Stimulated activated CD8-positive, alpha-beta memory T cell treated with anti-CD3 and anti-CD28 coated beads, Interleukin-7, amount 100 ng/mL, for 4 hours (primary cell): ENCODE measurements around the gene LSAMP.

Experiments used
- DNase-seq, 2 donors: peaks; one replicate each; pipeline ENCODE4 v3.0.0-alpha.2; 2020; ENCODE audit warnings: low read depth in 2 of 2

Gene LSAMP

GRCh38 chr3:116354382-116354781 lies 90.9 kb downstream of the LSAMP start:
- no peak for DNase-seq

DNA sequence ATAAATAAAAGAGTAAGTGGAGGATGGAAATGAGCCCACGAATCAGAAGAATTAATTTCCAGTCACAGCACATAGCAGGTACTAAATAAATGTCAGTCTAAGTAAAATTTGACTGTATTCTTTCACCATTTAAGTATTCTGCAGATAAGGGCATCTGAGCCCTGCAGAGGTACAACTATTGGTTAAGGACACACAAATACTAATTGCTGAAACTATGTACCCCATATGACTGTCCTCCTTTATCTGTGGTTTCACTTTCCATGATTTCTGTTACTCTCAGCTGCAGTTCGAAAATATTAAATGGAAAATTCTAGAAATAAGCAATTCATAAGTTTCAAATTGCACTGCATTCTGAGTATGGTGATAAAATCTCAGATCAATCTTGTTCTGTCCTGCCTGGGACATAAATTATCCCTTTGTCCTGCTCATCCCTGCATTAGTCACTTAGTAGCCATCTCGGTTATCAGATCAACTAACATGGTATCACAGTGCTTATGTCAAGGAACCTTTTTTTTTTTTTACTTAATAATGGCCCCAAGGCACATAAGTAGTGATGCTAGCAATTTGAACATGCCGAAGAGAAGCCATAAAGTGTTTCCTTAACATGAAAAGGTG lies 95.1 kb downstream of the LSAMP start:
- no peak for DNase-seq

DNA sequence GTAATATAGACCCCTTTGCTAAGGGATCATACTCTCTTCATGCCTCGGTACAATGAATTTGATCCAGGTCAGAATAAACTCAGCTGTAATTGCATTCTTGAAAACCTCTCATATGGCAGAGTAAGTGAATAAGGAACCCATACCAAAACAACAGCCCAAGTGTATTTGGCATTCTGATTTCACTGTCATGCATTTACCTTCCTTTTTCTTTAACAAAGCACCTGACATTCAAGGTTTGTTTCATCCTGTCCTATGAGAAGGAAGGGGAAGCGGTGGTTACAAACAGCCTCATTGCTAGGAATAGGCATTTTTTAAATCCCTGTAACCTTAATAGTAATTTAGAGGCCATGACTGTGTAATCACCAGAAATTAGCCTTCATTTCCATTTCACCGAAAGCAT lies 97.1 kb downstream of the LSAMP start:
- DNase-seq: no peak

DNA sequence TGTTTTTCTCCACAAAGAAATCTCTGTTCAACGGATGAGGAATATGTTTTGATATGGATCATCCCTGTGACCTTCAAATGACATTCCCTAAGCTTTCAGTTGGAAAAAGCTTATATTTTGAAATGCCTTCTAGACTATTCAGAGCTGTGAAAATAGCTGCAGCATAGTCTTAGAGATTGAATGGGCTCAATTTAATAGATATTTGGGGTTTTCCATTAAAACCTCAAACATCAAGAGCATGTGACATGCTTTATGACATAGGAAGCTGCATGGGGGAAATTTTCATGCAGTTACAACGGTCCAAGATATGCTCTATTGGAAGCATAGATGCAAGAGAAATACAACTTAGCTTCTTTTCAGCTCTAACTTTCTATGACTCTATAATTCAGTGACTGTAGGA lies 102.8 kb downstream of the LSAMP start:
- no peak for DNase-seq

GRCh38 chr3:116341899-116342298 lies 103.4 kb downstream of the LSAMP start:
- DNase-seq: no peak

GRCh38 chr3:116341381-116341780 lies 103.9 kb downstream of the LSAMP start:
- no peak for DNase-seq

DNA sequence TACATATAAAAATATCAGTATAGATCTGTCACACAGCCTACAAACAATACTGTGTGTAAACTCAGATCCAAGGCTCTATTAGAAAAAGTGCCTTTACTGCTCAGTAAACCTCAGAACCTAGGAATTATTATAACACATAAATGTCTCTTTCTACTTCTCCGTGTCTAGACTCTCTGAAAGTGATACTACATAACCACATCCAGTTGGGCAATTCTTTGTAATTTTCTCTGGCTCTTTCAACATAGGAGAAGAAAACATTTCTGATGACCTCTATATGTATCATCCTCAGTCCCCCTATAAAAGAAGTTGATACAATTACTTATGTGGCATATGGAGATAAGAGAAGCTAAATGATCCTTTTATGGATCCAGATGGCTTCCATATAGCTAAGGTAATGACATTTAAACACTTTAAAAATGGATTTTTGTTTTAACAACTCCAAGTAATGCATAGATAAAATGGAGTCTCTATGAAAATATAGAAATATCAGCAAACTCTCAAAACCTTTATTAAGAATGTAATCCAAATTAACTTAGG lies 104.5 kb downstream of the LSAMP start:
- DNase-seq: no peak

DNA sequence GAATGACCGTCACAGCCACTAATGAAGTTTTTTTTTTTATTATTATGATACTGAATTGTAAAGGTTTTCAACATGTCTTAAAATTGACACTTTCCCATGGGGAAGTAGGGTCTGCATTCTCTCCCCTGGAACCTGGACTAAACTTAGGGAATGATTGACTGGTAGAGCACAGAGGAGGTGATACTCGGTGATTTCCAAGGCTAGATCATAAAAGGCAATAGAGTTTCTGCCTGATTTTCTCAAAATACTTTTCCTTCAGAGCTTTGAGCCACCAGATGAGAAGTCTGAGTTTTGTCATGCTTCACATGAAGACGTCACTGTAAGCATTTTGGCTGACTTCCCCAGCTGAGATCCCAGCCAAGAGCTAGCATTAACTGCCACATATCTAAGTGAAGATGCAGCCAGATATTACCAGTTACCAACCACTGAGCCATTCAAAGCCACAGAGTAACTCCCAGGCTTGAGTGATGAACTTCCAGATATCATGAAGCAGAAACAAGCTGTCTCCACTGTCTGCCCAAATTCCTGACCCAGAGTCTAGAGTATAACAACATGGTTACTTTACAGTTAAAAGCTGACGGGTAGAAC lies 105.8 kb downstream of the LSAMP start:
- DNase-seq: no peak

- no peak for DNase-seq
Measured at GRCh38 chr3:116338713-116339112, 106.6 kb downstream of the LSAMP start.

DNA sequence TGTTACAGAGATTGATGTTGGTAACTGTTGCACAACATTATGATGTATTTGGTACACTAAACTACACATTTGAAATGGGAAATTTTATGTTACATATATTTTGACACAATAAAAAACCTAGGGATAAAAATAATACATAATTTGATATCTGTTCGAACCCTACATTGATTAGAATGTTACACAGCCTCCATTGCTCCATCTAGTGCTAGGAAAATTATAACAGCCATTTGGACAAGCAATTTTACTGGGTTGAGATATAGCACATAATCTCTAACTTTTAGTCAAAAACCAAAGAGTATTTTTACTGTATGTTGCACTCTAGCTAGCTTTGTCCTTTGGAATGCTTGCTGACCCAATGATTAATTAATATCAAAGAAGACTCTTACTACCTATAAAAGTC lies 108.1 kb downstream of the LSAMP start:
- no peak for DNase-seq

GRCh38 chr3:116331380-116331779 lies 113.9 kb downstream of the LSAMP start:
- DNase-seq: no peak

DNA sequence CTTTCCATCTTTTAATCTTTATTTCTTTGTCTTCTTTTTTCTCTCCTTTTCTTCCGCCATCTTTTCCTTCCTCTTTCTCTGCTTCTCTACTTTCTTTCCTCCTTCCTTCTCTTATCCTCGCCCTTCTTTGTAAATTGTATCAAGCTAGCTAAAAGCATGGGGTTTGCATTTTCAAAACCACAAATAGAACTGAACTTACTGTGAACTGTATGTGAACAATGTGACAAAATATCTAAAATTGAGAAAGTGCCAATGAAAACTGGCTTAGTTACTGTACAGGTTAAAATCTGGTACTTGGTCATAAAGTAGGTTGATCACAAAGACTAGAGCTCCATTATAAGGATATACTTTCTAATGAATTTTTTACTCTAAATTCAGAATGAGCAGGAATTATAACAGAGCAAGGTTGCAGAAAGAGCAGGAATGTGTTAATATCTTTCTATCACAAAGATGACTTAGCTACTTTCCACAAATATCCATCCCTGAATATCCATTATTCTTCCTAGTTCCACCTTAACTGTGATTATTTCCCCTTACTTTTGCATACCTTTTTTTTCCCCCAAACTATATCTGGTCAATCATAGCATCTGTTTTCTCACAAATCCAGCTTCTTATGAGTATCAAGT lies 122.4 kb downstream of the LSAMP start:
- DNase-seq: no peak

GRCh38 chr3:116318370-116318769 lies 126.9 kb downstream of the LSAMP start:
- no peak for DNase-seq

DNA sequence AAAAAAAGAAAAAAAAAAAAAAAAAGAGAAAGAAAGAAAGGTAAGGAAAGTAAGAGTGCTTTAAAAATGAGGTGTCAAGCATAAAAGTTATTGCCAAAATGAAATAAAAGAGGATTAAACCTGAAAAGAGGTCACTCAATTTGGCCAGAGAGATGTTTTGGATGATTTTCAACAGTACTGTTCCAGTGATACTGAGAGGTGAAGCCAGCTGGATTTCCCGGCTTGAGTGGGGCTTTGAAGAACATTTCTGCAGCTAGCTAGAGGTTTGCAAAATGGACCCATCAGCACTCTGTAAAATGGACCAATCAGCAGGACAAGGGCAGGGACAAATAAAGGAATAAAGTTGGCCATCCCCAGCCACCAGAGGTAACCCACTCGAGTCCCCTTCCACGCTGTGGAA lies 128.5 kb downstream of the LSAMP start:
- DNase-seq: no peak

- DNase-seq: no peak
Measured at GRCh38 chr3:116314476-116314875, 130.8 kb downstream of the LSAMP start.

GRCh38 chr3:116306720-116307119 lies 138.6 kb downstream of the LSAMP start:
- DNase-seq: no peak

DNA sequence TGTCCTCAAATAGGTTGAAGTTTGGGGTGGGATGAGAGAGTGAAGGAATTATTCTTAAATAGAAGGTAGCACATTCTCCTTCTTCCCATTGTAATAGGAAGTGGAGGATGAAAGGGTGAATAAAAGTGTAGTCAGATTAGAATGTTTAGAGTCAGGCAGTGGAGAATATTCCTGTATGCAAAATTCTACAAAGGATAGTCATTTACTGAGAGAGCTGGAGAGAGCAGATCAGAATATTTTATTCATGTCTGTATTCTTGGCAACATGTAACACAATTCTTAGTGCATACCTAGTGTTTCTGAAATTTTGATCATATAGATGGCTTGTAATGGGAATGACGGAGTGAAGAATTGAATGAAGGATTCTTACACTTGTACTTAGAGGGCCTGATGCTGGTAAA lies 139.1 kb downstream of the LSAMP start:
- no peak for DNase-seq

- DNase-seq: no peak
Measured at GRCh38 chr3:116302087-116302747, 143.1 kb downstream of the LSAMP start.

DNA sequence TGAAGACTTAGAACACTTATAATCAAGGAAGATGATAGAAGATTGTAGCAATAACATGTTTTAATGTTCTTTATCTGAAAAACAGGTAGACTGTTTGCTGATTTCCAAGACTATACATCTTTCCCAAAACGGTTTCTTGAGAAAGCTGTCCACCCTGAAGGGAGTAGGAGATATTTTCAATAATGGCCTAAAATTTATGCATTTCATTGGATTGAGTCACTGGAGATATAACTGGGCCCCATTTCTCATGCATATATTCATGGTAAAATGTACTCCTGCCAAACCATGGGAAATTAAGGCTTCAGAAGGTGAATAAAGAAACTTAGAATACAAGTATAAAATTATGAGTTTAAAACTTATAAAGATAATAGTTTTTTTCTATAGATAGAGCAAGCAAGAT lies 143.9 kb downstream of the LSAMP start:
- DNase-seq: no peak

GRCh38 chr3:116300226-116300625 lies 145.1 kb downstream of the LSAMP start:
- no peak for DNase-seq

DNA sequence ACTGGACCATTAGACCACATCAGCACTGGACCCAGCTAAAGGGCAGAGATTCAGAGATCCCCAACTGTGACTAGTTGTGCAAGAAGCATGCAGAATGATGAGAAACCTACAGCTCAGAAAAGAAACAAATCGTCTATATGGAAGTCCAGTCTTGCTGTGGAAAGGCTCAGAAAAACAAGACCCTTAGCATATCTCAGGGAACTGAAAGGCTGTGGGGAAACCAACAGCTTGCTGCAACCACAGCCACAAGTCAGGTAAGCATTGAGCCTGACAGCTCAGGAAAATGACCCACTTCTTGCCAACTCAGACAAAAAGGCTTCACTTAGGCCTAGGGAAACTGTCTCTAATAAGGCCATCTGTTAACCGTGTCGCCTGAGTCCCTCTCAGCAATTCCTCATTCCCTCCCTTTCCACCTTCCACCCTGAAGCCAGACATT lies 145.6 kb downstream of the LSAMP start:
- no peak for DNase-seq

GRCh38 chr3:116298151-116298550 lies 147.1 kb downstream of the LSAMP start:
- no peak for DNase-seq

DNA sequence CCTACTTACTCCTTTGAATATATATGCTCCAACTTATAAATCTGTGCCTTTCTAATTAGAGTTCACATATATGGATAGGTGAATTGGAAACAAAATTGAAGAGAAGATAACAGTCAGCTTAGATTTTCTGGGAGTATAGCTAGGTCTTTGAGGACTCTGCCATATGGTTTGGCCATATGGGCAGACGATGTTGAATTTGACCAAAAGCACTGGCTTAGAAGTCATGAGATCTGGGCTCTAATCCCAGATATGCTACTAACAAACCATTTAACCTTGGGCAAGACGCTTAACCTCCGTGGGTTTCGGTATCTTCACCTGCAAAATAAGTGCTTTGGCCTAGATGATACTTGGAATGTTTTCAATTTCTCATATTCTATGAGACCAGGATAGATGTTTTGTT lies 154.1 kb downstream of the LSAMP start:
- no peak for DNase-seq
